Skin epidermis (tissue), 12 donors: Measurements from ENCODE around the gene OBP2B.
"Not testable (repeated sequence)": the region's sequence is repeated elsewhere in the genome, so short reads cannot be mapped to it uniquely, and the experiment has no call there.

ENCODE experiments used
- H3K27ac ChIP-seq, 21 experiments: fragments of 200-600 bp; sonication (generic) in 11 of 21; one replicate each; pipeline ENCODE4 v1.5.0; 2020; ENCODE audit warnings: mild to moderate bottlenecking in 3 of 21, inconsistent platforms in 2 of 21, moderate library complexity in 2 of 21
- H3K4me3 ChIP-seq, 7 experiments: fragments of 200-600 bp; sonication (generic) in 2 of 7; one replicate each; pipeline ENCODE4 v1.5.0; 2020; ENCODE audit warnings: inconsistent platforms in 2 of 7, mild to moderate bottlenecking in 2 of 7, moderate library complexity in 1 of 7

The OBP2B gene, protein sequence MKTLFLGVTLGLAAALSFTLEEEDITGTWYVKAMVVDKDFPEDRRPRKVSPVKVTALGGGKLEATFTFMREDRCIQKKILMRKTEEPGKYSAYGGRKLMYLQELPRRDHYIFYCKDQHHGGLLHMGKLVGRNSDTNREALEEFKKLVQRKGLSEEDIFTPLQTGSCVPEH

GRCh38 chr9:133208880-133209300 is at the start of gene OBP2B:
Gene OBP2B (minus strand): TSS chr9:133209250. CDS start chr9:133209199, 51 bp downstream.
- H3K27ac ChIP-seq, H3K4me3 ChIP-seq: not testable (repeated sequence)

DNA sequence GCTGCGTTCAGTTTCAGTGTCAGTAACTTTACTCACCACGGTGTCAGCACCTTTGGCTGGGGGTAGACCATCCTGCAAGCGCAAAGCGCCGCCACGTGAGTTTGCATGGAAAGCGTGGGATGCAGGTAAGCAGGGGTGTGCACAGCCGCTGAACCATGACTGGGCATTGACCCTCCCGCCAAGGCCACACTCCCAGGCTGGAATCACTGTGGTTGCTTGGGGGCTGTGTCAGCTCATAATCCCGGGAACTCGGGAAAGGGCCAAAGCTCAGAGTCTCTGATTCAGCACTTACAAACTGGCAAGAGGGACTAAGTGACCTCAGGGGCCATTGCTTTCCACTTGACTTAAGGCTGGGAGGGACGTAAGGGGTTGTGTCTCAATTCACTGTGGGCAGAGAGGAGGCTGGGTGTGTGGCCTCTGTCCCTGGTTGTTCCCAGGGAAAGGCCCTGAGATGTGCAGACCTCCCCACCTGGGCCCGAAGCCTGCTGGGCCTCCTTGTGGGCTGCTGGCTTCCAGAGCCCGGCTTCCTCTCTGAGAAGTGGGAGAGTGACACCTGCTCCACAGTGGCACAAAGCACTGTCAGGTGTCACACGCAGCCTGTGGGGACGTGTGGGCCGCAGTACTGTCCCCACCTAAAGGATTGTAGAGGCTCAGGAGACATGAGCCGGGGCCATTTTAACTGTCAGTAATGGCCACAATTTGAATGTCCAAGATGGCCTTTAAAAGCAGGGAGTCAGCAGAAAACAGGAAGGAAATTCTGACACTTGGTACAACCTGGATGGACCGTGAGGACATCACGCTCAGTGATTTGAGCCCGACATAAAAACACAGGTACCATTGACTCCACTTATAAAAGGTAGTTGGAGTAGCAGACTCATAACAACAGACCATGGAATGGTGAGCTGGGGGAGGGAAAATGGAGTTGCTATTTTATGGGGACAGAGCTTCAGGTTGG is 49.3 kb upstream of the OBP2B start:
- no peak overlapping the region for H3K27ac ChIP-seq
- H3K4me3 ChIP-seq: no peak overlapping the region

DNA sequence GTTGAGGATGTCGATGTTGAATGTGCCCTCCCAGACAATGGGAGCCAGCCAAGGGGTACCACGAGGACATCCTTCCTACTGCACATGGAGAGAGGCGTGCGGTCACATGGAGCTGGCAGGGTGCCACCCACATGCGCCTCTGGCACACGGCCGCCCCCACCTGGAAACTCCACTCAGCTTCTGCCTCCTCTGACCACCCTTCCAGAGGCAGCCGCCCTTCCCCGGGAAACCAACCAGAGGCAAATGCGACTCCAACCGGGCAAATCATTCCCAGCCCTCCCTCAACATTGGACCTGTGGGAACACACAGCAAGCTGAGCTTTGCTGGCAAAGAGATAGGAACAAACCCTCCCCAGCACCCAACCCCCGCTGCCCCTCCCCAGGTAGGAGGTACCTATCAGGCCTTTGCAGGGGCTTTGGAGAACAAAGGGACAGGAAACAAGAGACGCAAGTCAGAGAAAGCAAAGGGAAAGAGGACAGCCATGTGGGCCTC is 48.5 kb upstream of the OBP2B start:
- H3K27ac ChIP-seq: peak overlapping the region in 1 of 21 experiments; percentile 50

DNA sequence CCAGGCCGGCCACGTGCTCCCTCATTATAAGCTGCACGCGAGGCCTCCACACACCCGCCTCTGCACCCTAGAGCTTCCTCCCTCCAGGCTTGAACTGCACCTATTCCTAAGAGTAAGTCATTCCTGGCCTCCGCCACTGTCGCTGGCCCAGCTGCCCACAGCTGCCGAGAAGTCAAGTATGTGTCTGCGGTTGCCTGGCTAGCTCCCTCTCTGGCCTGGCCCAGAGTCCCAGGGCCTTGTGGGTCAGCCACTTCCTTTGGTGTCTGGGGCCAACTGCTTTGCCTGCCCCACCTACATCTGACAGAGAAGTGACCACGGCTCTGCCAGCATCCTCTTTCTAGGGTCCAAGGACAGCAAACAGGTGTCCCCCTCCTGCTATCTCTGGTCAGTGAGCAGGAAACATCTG is 47.6 kb upstream of the OBP2B start:
- H3K4me3 ChIP-seq: no peak overlapping the region
- H3K27ac ChIP-seq: peak overlapping the region in 1 of 21 experiments; percentile 50

More for the DNA sequence above, 48.5 kb upstream of the OBP2B start:
- H3K4me3 ChIP-seq: no peak overlapping the region

- no peak overlapping the region for H3K27ac ChIP-seq
- no peak overlapping the region for H3K4me3 ChIP-seq
These were observed 47.0 kb upstream of the OBP2B start for GRCh38 chr9:133256136-133256461.

DNA sequence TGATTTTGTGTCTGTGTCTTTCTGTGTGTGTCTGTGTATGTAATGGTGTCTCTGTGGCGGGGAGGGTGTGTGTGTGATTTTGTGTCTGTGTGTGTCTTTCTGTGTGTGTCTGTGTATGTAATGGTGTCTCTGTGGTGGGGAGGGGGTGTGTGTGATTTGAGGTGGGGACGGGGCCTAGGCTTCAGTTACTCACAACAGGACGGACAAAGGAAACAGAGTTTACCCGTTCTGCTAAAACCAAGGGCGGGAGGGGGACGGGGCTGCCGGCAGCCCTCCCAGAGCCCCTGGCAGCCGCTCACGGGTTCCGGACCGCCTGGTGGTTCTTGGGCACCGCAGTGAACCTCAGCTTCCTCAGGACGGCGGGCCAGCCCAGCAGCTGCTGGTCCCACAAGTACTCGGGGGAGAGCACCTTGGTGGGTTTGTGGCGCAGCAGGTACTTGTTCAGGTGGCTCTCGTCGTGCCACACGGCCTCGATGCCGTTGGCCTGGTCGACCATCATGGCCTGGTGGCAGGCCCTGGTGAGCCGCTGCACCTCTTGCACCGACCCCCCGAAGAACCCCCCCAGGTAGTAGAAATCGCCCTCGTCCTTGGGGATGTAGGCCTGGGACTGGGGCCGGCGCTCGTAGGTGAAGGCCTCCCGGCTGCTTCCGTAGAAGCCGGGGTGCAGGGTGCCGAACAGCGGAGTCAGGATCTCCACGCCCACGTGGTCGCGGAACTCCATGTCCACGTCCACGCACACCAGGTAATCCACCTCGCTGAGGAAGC is 46.5 kb upstream of the OBP2B start:
- Histone ChIP-seq H3K4me3 (no peak overlapping the region), H3K27ac (no peak overlapping the region)

- H3K27ac ChIP-seq: no peak overlapping the region
- H3K4me3 ChIP-seq: no peak overlapping the region
These were observed 45.4 kb upstream of the OBP2B start for GRCh38 chr9:133254471-133254870.

DNA sequence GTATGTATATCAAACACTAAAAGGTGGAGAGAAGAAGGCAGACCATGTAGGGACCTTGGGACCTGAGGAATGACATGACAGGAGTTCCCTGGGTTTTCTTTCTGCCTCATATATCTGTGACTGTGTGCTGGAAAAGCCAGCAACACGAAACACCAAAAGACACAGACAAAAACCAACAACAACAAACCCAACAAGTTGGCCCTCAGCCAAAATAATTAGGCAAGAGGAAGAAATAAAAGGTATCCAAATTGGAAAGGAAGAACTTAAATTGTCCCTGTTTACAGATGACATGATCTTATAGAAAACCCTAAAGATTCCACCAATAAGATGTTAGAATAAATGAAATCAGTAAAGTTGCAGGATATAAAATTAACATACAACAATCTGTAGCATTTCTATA is 44.2 kb upstream of the OBP2B start:
- Histone ChIP-seq H3K27ac (peak overlapping the region in 4 of 21 experiments; percentile 20 to 73 (median 54)), H3K4me3 (no peak overlapping the region)

DNA sequence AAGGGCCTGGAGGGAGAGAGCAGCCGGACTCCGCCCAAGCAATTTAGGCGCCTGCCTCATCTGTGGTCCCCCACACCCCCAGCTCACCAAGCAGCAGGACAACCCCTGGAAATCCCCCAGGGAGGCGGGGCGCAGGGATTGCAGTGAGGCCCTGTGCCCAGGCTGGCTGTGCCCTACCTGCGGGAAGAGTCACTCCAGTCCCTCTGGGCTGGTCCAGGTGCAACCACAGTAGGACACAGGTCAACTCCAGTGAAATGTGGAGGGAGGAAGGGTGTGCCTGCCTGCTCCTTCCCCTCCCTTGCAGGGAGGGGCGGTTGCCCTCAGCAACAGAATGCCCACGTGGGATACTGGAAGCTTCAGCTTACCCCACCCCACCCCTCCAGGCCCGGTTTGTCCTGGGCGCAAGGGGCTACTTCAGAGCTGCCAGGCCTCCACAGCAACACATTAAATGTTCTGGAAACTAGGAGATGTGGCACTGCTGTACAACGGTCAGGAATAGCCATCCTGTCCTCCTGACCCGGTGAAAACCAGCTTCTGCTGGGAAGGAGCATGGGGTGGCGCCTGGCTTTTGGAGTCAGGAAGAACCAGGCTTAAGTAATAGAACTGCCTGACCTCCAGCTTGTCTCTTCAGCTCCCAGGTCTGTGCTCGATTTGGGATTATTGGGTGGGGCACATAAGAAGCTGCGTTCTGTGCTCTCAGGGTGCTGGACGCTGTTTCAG is 43.4 kb upstream of the OBP2B start:
- Histone ChIP-seq H3K4me3 (peak overlapping the region in 1 of 7 experiments; percentile 10), H3K27ac (peak overlapping the region in 14 of 21 experiments; percentile 20 to 73 (median 45))

GRCh38 chr9:133251773-133252172 is 42.7 kb upstream of the OBP2B start:
- H3K27ac ChIP-seq: peak overlapping the region in 11 of 21 experiments; percentile 0 to 73 (median 61)

GRCh38 chr9:133251221-133251620 is 42.2 kb upstream of the OBP2B start:
- not testable (repeated sequence) for H3K4me3 ChIP-seq
- peak overlapping the region in 5 of 21 experiments; percentile 61 to 73 (median 70) for H3K27ac ChIP-seq

More at GRCh38 chr9:133251773-133252172, 42.7 kb upstream of the OBP2B start:
- H3K4me3 ChIP-seq: peak overlapping the region in 1 of 7 experiments; percentile 10

- H3K4me3 ChIP-seq: no peak overlapping the region
- no peak overlapping the region for H3K27ac ChIP-seq
These were observed 41.7 kb upstream of the OBP2B start for GRCh38 chr9:133250741-133251170.

GRCh38 chr9:133249337-133249736 is 40.3 kb upstream of the OBP2B start:
- H3K4me3 ChIP-seq: no peak overlapping the region
- H3K27ac ChIP-seq: no peak overlapping the region

GRCh38 chr9:133248726-133249295 is 39.8 kb upstream of the OBP2B start:
- no peak overlapping the region for H3K27ac ChIP-seq
- H3K4me3 ChIP-seq: no peak overlapping the region

DNA sequence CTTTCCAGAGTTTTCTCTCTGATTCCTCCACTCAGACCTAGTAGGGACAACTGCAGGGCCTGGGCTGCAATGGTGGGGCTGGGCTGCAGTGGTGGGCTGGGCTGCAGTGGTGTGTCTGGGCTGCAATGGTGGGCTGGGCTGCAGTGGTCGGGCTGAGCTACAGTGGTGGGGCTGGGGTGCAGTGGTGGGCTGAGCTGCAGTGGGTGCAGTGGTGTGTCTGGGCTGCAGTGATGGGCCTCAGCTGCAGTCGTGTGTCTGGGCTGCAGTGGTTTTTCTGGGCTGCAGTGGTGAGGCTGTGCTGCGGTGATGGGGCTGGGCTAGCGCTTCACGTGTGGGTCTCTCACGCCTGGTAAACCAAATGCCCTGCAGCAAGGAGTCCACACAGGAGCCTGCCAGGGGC is 38.6 kb upstream of the OBP2B start:
- no peak overlapping the region for H3K27ac ChIP-seq
- no peak overlapping the region for H3K4me3 ChIP-seq

GRCh38 chr9:133246991-133247390 is 37.9 kb upstream of the OBP2B start:
- Histone ChIP-seq H3K4me3 (no peak overlapping the region), H3K27ac (no peak overlapping the region)

DNA sequence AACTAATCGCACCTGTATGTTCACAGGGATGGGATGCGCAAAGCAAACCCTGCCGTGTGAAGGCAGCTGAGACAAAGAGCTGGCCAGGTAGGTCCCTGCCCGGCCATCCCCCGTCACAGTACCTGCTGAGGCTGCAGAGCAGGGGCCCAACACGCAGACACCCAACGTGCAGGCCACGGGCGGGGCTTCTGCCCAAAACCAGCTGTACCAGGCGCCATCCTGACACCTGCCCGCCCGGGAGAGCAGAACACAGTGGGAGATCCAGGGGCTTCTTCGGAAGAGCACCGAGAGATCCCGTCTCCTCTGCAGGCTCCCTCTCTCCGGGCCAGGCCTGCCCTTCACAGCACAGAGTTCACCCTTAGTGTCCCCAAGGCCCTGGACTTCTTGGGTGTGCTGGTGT is 37.5 kb upstream of the OBP2B start:
- no peak overlapping the region for H3K4me3 ChIP-seq
- H3K27ac ChIP-seq: no peak overlapping the region

DNA sequence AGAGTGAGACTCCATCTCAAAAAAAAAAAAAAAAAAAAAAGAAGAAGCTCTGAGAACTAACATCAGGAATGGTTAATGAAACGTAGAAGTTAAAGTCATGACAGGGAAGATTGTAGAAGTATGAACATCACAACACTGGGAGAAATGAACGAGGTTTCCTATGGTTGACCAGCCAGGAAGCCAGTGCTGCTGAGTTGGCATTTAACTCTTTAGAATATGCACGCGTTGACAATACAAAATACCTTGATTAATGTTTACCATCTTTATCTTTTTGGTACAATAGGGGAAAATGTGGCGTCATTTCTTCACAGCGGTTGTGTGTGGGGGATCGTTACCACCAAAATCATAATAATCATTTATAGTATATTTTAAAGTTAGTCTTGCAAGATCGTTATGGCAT is 33.9 kb upstream of the OBP2B start:
- Histone ChIP-seq H3K27ac (no peak overlapping the region), H3K4me3 (no peak overlapping the region)

DNA sequence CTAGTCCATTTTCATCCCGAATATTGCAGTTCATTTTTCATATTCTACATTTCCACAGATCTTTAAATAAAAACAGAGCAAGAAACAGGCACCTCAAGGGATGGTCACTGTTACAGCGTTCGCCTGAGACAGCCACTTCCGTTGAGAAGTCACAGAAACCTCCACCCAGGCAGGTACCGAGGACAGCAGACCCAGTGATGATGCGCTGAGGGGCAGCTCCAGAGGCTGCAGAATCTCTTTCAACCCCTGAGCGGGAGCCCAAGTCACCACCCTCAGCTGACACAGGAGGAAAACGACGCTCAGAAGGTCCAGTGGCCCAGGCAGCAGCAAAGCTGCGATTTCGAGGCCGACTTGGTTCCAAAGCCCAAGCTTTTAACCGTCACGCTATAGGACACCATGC is 33.2 kb upstream of the OBP2B start:
- Histone ChIP-seq H3K27ac (no peak overlapping the region), H3K4me3 (no peak overlapping the region)
